Measurements from ENCODE around the gene POLN.

DNA sequence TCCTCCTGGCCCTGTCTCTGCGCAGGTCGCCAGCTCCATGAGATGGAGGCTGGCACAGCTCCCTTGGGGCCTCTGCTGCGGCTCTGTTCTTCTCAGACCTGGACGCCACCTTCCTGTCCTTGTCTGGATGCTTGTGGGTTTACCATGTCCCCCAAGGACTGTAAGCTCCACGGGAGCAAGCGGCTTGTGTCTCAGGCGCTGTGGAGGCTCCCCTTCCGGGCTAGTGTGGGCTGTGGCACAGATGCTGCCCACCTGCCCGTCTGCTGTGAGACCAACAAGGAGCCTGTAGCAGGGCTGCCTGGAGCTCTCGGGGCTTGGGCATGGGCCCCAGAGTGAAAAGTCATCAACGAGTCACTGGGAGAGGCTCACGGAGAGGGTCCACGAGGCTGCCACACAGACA is 157.6 kb downstream of the POLN start:
- TF ChIP-seq, protein P1, sequence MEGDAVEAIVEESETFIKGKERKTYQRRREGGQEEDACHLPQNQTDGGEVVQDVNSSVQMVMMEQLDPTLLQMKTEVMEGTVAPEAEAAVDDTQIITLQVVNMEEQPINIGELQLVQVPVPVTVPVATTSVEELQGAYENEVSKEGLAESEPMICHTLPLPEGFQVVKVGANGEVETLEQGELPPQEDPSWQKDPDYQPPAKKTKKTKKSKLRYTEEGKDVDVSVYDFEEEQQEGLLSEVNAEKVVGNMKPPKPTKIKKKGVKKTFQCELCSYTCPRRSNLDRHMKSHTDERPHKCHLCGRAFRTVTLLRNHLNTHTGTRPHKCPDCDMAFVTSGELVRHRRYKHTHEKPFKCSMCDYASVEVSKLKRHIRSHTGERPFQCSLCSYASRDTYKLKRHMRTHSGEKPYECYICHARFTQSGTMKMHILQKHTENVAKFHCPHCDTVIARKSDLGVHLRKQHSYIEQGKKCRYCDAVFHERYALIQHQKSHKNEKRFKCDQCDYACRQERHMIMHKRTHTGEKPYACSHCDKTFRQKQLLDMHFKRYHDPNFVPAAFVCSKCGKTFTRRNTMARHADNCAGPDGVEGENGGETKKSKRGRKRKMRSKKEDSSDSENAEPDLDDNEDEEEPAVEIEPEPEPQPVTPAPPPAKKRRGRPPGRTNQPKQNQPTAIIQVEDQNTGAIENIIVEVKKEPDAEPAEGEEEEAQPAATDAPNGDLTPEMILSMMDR (conservative IDR thresholded peaks at IDR 0.05; ENCODE audit: low read depth, low read length), result no peak
- no peak for TF ChIP-seq EZH2phosphoT487 (IDR thresholded peaks at IDR 0.05; ENCODE audit: borderline replicate concordance, low read length)

Measured in PC-3 (cell line).